Cardiac muscle cell (in vitro differentiated cells and primary cell): ENCODE data around the gene APOC4. TPM values are rescaled to one million over a fixed set of nuclear protein-coding genes. Genes with fewer than 3 reads are reported as not detected.

Experiments
- DNase-seq, 2 donors: peaks; one replicate each; pipeline versions ENCODE4 v3.0.0 to v3.0.0-alpha.2; 2010 to 2017; ENCODE audit warnings: low read depth in 1 of 2, low spot score in 1 of 2
- H3K27ac ChIP-seq: fragments of 200-600 bp; sonication (generic); 2 replicates; pipeline ENCODE4 v1.5.1; 2016
- H3K27me3 ChIP-seq: fragments of 200-600 bp; sonication (generic); 2 replicates; pipeline ENCODE4 v1.6.0; 2016; ENCODE audit warnings: control low read depth
- H3K36me3 ChIP-seq: fragments of 200-600 bp; sonication (generic); 2 replicates; pipeline ENCODE4 v1.5.1; 2016; ENCODE audit warnings: control low read depth
- H3K4me1 ChIP-seq: fragments of 200-600 bp; sonication (generic); 2 replicates; pipeline ENCODE4 v1.8.1; 2017; ENCODE audit warnings: low read depth, mild to moderate bottlenecking, mixed run types
- H3K4me3 ChIP-seq: fragments of 200-600 bp; sonication (generic); 2 replicates; pipeline ENCODE4 v1.5.1; 2016; ENCODE audit warnings: mild to moderate bottlenecking
- H3K9me3 ChIP-seq: fragments of 200-600 bp; sonication (generic); 2 replicates; pipeline ENCODE4 v1.5.1; 2017; ENCODE audit warnings: low read depth, mild to moderate bottlenecking, control low read depth
- polyA plus RNA-seq: library from polyadenylated mRNA; unstranded; fragments of >200 nt; fragmentation: Nextera tagmentation; extraction: Ambion mirVana; gene quantifications from 2 replicates; pipeline ENCODE4 v1.2.1, GENCODE V29; 2016
- total RNA-seq: library from RNA; depleted of rRNA; stranded (reverse); fragments of >200 nt; gene quantifications from 2 replicates; pipeline ENCODE4 v1.2.3, GENCODE V29; 2016
- TF ChIP-seq, protein P1 (sequence below): IDR thresholded peaks from 2 replicates; pipeline ENCODE4 v1.5.1; 2012; ENCODE audit warnings: low read depth, mild to moderate bottlenecking, low read length

The APOC4 gene
- total and polyA plus RNA-seq, 2 experiments from 2014 or later: not detected

DNA sequence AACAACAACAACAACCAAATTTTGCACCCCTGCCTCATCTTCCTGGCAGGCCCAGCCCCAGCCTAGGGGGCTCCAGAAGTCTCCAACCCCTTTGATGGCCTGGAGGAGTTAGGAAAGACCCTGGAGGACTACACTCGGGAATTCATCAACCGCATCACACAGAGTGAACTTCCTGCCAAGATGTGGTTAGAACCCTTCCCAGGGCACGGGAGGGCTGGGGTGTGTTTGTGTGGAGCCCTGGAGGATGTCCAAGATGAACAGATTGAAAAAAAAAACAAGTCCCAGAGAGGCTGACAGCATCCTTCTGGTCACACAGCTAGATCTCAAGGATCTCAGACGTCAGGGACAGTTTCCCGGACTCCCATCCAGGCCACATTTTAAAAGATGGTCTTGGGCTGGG lies 14.3 kb upstream of the APOC4 start:
- H3K27ac ChIP-seq: no peak overlapping the region
- no peak overlapping the region for H3K4me3 ChIP-seq
- DNase-seq: peak in 1 of 2 donors; percentile 96
- no peaks in the 10 kb centered on the region for H3K4me1 ChIP-seq
- no peaks in the 10 kb centered on the region for H3K27me3 ChIP-seq
- TF ChIP-seq, protein P1, sequence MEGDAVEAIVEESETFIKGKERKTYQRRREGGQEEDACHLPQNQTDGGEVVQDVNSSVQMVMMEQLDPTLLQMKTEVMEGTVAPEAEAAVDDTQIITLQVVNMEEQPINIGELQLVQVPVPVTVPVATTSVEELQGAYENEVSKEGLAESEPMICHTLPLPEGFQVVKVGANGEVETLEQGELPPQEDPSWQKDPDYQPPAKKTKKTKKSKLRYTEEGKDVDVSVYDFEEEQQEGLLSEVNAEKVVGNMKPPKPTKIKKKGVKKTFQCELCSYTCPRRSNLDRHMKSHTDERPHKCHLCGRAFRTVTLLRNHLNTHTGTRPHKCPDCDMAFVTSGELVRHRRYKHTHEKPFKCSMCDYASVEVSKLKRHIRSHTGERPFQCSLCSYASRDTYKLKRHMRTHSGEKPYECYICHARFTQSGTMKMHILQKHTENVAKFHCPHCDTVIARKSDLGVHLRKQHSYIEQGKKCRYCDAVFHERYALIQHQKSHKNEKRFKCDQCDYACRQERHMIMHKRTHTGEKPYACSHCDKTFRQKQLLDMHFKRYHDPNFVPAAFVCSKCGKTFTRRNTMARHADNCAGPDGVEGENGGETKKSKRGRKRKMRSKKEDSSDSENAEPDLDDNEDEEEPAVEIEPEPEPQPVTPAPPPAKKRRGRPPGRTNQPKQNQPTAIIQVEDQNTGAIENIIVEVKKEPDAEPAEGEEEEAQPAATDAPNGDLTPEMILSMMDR: no peak
- no peaks in the 10 kb centered on the region for H3K36me3 ChIP-seq
- no peaks in the 10 kb centered on the region for H3K9me3 ChIP-seq

DNA sequence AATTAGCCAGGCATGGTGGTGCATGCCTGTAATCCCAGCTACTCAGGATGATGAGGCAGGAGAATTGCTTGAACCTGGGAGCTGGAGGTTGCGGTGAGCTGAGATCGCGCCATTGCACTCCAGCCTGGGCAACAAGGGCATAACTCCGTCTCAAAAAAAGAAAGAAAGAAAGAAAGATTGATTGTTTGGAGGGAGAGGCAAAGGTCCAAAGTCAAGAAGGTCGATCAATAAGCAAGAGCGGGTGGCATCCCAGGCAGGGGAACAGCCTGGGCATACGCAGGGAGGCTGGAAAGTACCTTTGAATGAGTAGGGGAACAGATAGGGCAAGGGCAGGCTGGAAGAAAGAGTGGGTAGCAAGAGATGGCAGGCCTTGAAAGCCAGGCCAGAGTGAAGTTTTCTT lies 11.9 kb upstream of the APOC4 start:
- Histone ChIP-seq H3K9me3 (no peaks in the 10 kb centered on the region), H3K27ac (no peak overlapping the region), H3K36me3 (no peaks in the 10 kb centered on the region), H3K4me3 (no peak overlapping the region), H3K4me1 (no peaks in the 10 kb centered on the region), H3K27me3 (no peaks in the 10 kb centered on the region)
- TF ChIP-seq, protein P1: no peak
- no peak for DNase-seq

DNA sequence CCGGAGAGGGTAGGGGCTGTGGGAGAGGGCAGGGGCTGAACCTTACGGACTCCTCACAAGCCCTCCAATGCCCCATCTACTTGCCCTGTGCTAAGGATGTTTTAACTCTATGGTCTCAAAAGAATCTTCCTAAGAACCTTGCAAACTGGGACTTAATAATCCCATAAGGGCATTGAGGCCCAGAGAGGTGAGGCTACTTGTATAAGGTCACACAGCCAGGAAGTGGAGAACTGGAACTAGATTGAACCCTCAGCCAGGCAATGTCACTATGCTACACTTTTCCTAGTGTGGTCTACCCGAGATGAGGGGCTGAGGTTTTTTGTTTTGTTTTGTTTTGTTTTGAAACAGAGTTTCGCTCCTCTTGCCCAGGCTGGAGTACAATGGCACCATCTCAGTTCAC lies 10.5 kb upstream of the APOC4 start:
- no peaks in the 10 kb centered on the region for H3K36me3 ChIP-seq
- no peak for DNase-seq
- no peaks in the 10 kb centered on the region for H3K4me1 ChIP-seq
- no peaks in the 10 kb centered on the region for H3K9me3 ChIP-seq
- no peak overlapping the region for H3K27ac ChIP-seq
- TF ChIP-seq, protein P1: no peak
- H3K27me3 ChIP-seq: no peaks in the 10 kb centered on the region
- no peak overlapping the region for H3K4me3 ChIP-seq

DNA sequence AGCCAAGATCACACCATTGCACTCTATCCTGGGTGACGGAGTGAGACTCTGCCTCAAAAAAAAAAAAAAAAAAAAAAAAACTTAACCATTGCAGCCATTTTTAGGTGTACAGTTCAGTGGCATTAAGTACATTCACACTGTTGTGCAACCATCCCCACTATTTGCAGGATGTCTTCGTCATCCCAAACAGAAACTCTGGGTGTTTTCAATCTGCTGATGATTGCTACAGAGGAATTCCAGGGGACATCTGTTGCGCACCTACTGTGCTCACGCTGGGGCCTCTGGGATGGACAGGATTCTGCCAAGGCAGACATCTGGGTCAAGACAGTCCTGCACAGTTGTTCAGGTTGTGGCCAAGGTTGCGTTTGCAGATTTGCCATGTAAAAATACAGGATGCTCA lies 2.4 kb upstream of the APOC4 start:
- Histone ChIP-seq H3K4me1 (no peaks in the 10 kb centered on the region), H3K4me3 (no peak overlapping the region)
- TF ChIP-seq, protein P1: no peak

DNA sequence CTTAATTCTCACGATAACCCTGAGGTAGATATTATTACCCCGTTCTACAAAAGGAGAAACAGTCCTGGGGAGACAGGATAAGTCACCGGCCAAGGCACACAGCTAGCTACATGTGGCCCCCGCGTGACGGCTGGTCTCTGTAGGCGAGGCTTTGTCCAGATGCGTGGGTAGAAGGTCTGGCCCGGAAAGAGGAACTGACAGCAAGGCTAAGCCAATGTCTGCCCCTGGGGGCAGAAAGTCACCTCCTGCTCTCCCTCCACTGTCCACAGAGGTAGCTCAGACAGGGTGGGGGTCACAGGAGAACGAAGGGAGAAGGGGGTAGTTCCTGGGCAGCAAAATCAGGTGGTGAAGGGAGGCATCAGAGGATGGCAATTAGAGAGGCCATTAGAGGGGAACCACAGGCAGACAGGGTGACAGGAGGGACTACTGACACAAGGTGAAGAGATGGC lies 1.8 kb downstream of the APOC4 start:
- H3K4me3 ChIP-seq: no peak overlapping the region
- TF ChIP-seq, protein P1: no peak
- H3K4me1 ChIP-seq: no peaks in the 10 kb centered on the region
- H3K27ac ChIP-seq: no peak overlapping the region
- no peak for DNase-seq
- no peaks in the 10 kb centered on the region for H3K9me3 ChIP-seq
- H3K27me3 ChIP-seq: no peaks in the 10 kb centered on the region
- H3K36me3 ChIP-seq: no peaks in the 10 kb centered on the region

More for the DNA sequence above, 2.4 kb upstream of the APOC4 start:
- no peaks in the 10 kb centered on the region for H3K9me3 ChIP-seq
- DNase-seq: peak in 1 of 2 donors; percentile 63
- no peaks in the 10 kb centered on the region for H3K36me3 ChIP-seq
- no peaks in the 10 kb centered on the region for H3K27me3 ChIP-seq
- H3K27ac ChIP-seq: no peak overlapping the region
